Omental fat pad (tissue), 4 donors: Measurements from ENCODE around the gene SLC17A5. TPM values are rescaled to one million over a fixed set of nuclear protein-coding genes. Genes with fewer than 3 reads are reported as not detected.

Source experiments
- ATAC-seq: fragments of 150-250 bp; one replicate; pipeline ENCODE4 v1.9.1; 2016; ENCODE audit warnings: mild to moderate bottlenecking, moderate library complexity; ENCODE audit not compliant: low FRiP score
- DNase-seq: peaks from one replicate; pipeline ENCODE4 v3.0.0-alpha.2; 2019; ENCODE audit warnings: low spot score
- total RNA-seq, 4 donors: library from RNA; depleted of rRNA; stranded (reverse); fragments of >200 nt; gene quantifications; one replicate each; pipeline ENCODE4 v1.1.0, GENCODE V29; 2016
- TF ChIP-seq, protein P1 (sequence below), 3 donors: fragments of 450-650 bp; IDR thresholded peaks; one replicate each; pipeline ENCODE4 v1.5.1; 2016 to 2017; ENCODE audit warnings: antibody characterized with exemption in 3 of 3, mild to moderate bottlenecking in 3 of 3, moderate library complexity in 2 of 3

SLC17A5 gene
- total RNA-seq, 4 donors from 2014 or later: 18.9 to 36.5 (median 28.0) TPM

DNA sequence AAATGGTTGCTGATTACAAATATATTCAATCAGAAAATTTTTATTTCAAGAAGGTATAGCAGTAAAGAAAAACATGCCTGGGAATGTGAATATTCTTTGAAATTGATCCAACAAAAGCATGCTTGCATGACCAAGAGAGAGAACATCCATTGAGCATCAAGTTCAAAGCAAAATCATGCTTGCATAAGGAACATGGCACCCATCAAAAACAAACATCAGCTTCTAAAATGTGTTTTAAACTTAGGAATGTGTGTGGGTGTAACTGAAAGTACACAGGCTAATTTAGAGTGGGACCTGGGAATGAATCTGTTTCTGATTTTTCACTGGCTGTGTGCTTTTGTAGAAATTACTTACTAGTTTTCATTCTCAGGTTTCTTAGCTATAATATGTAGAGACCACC lies 5.6 kb downstream of the SLC17A5 start:
- ATAC-seq (no peak), DNase-seq (no peak)
- TF ChIP-seq, protein P1, sequence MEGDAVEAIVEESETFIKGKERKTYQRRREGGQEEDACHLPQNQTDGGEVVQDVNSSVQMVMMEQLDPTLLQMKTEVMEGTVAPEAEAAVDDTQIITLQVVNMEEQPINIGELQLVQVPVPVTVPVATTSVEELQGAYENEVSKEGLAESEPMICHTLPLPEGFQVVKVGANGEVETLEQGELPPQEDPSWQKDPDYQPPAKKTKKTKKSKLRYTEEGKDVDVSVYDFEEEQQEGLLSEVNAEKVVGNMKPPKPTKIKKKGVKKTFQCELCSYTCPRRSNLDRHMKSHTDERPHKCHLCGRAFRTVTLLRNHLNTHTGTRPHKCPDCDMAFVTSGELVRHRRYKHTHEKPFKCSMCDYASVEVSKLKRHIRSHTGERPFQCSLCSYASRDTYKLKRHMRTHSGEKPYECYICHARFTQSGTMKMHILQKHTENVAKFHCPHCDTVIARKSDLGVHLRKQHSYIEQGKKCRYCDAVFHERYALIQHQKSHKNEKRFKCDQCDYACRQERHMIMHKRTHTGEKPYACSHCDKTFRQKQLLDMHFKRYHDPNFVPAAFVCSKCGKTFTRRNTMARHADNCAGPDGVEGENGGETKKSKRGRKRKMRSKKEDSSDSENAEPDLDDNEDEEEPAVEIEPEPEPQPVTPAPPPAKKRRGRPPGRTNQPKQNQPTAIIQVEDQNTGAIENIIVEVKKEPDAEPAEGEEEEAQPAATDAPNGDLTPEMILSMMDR (IDR thresholded peaks at IDR 0.05): no peak

DNA sequence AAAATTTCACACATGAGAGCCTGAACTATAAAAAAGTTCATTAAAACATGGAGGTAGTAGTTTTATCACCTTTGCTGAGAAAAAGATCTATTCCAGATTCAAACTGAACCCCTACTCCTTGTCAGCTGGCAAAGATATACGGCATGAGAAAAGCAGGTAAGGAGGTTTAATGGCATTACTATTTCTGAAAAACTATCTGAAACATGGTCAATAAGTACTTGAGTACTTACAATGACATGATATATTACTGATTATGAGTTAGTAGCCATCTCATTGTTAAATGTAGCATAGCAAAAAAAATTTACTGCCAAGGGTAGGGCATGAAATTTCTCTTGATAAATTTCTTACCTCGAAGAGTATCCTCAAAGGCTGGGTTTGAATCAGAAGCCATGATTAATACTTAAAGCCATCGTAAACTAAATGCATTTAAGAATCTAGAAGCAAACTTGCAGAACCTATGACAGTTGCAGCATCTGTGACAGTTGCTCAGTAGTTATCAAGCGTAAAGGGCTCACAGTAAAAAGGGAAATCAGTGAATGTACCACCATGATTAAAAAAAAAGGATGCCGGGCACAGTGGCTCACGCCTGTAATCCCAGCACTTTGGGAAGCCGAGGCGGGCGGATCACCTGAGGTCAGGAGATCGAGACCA lies 8.7 kb downstream of the SLC17A5 start:
- DNase-seq (no peak), ATAC-seq (no peak)
- TF ChIP-seq, protein P1 (IDR thresholded peaks at IDR 0.05): no peak

GRCh38 chr6:73644030-73644429 lies 9.8 kb downstream of the SLC17A5 start:
- ATAC-seq (no peak), DNase-seq (no peak)
- TF ChIP-seq, protein P1 (IDR thresholded peaks at IDR 0.05): no peak

GRCh38 chr6:73642530-73642929 lies 11.3 kb downstream of the SLC17A5 start:
- TF ChIP-seq, protein P1 (IDR thresholded peaks at IDR 0.05): no peak
- DNase-seq (no peak), ATAC-seq (no peak)

- DNase-seq (no peak), ATAC-seq (no peak)
- TF ChIP-seq, protein P1 (IDR thresholded peaks at IDR 0.05): no peak
Measured at GRCh38 chr6:73640179-73640750, 13.5 kb downstream of the SLC17A5 start.

DNA sequence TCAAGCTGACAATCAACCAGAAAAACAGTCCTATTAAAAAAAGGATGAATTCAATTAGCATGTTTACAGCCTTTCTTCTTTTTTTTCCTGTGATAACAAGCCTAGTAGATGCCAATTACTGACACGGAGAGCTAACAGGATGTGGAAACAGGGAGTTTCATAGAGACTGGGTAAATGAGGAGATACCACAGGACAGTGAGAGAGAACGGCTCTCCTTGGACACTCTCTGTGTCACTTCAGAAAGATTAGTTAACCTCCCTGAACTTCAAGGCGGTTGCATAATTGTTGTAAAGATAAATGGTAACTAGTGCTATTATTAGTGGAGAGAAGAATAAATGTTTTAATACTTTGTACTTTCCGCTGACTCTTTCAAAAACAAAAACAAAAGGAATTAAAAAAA lies 14.8 kb downstream of the SLC17A5 start:
- ATAC-seq (peak; percentile 52), DNase-seq (no peak)
- TF ChIP-seq, protein P1 (IDR thresholded peaks at IDR 0.05): no peak

- ATAC-seq (peak; percentile 84), DNase-seq (no peak)
- TF ChIP-seq, protein P1 (IDR thresholded peaks at IDR 0.05): no peak
Measured at GRCh38 chr6:73637404-73637803, 16.4 kb downstream of the SLC17A5 start.
